ENCODE results near the gene GNAQ. TPM values are rescaled to one million over a fixed set of nuclear protein-coding genes. Genes with fewer than 3 reads are reported as not detected.
"Not testable (repeated sequence)": the region's sequence is repeated elsewhere in the genome, so short reads cannot be mapped to it uniquely, and the experiment has no call there.

Gene GNAQ
- total and polyA plus RNA-seq, 8 donors: 13.1 to 75.3 (median 38.5) TPM

- H3K27ac ChIP-seq: peak overlapping the region in 2 of 5 donors; percentile 34 to 59
- peaks cover 0 to 30% (median 16%) of the 10 kb centered on the region in 4 donors for H3K4me1 ChIP-seq
- H3K27me3 ChIP-seq: no peaks in the 10 kb centered on the region
- TF ChIP-seq CTCF (IDR thresholded peaks at IDR 0.05): no peak
- 71 to 88% (median 85%) methylated on average over 5 of the region's 5 CpGs for WGBS, 5 donors
- DNase-seq: no peak
- no peaks in the 10 kb centered on the region for H3K9me3 ChIP-seq
- intact Hi-C loops (cut with DNase I; ENCODE audit: low total_unique reads): no loop called here
- H3K4me3 ChIP-seq: no peak overlapping the region
- H3K36me3 ChIP-seq: peaks cover 0 to 9% (median 6%) of the 10 kb centered on the region in 4 donors
Measured at GRCh38 chr9:77864211-77864889, 167.3 kb downstream of the GNAQ start.

- 90 to 98% (median 95%) methylated on average over 5 of the region's 5 CpGs for WGBS, 5 donors
- H3K27ac ChIP-seq; DNase-seq; H3K27me3 ChIP-seq; intact Hi-C loops (cut with DNase I; ENCODE audit: low total_unique reads); H3K9me3 ChIP-seq; H3K4me3 ChIP-seq; H3K36me3 ChIP-seq: not testable (repeated sequence)
- peaks cover 0 to 30% (median 16%) of the 10 kb centered on the region in 4 donors for H3K4me1 ChIP-seq
Measured at GRCh38 chr9:77863638-77864037, 168.0 kb downstream of the GNAQ start.

GRCh38 chr9:77860953-77861352, 170.7 kb downstream of the GNAQ start:
- H3K4me3 ChIP-seq; H3K9me3 ChIP-seq; DNase-seq; H3K27me3 ChIP-seq; H3K27ac ChIP-seq; H3K36me3 ChIP-seq; intact Hi-C loops (cut with DNase I; ENCODE audit: low total_unique reads): not testable (repeated sequence)
- WGBS, 5 donors: 87 to 95% (median 95%) methylated on average over 3 of the region's 3 CpGs
- H3K4me1 ChIP-seq: peaks cover 12 to 42% (median 26%) of the 10 kb centered on the region in 4 donors

GRCh38 chr9:77857513-77858259, 173.9 kb downstream of the GNAQ start:
- peaks cover 12 to 53% (median 24%) of the 10 kb centered on the region in 4 donors for H3K4me1 ChIP-seq
- H3K4me3 ChIP-seq: no peak overlapping the region
- WGBS, 5 donors: 81 to 96% (median 83%) methylated on average over 2 of the region's 2 CpGs
- H3K9me3 ChIP-seq: no peaks in the 10 kb centered on the region
- intact Hi-C loops (cut with DNase I; ENCODE audit: low total_unique reads): no loop called here
- H3K27ac ChIP-seq: no peak overlapping the region
- DNase-seq: no peak
- TF ChIP-seq POLR2AphosphoS5 (IDR thresholded peaks at IDR 0.05) (no peak), CTCF (IDR thresholded peaks at IDR 0.05) (no peak), POLR2A (IDR thresholded peaks at IDR 0.05) (no peak), EP300 (IDR thresholded peaks at IDR 0.05) (no peak)
- H3K27me3 ChIP-seq: no peaks in the 10 kb centered on the region
- H3K36me3 ChIP-seq: peaks cover 0 to 9% (median 6%) of the 10 kb centered on the region in 4 donors

- TF ChIP-seq POLR2AphosphoS5 (IDR thresholded peaks at IDR 0.05): no peak
- no peak for TF ChIP-seq POLR2A (IDR thresholded peaks at IDR 0.05)
- no peak for TF ChIP-seq CTCF (IDR thresholded peaks at IDR 0.05)
- H3K36me3 ChIP-seq: peaks cover 0 to 7% (median 6%) of the 10 kb centered on the region in 4 donors
- H3K4me1 ChIP-seq: peaks cover 21 to 64% (median 34%) of the 10 kb centered on the region in 4 donors
- no peak for DNase-seq
- intact Hi-C loops (cut with DNase I; ENCODE audit: low total_unique reads): no loop called here
- 14 to 30% (median 21%) methylated on average over 1 of the region's 1 CpG for WGBS, 5 donors
- H3K9me3 ChIP-seq: no peaks in the 10 kb centered on the region
- no peaks in the 10 kb centered on the region for H3K27me3 ChIP-seq
- no peak overlapping the region for H3K4me3 ChIP-seq
- peak overlapping the region in 1 of 5 donors; percentile 4 for H3K27ac ChIP-seq
Measured at GRCh38 chr9:77856615-77857014, 175.0 kb downstream of the GNAQ start.
